ENCODE results near the gene KCNJ6.

KCNJ6 gene

DNA sequence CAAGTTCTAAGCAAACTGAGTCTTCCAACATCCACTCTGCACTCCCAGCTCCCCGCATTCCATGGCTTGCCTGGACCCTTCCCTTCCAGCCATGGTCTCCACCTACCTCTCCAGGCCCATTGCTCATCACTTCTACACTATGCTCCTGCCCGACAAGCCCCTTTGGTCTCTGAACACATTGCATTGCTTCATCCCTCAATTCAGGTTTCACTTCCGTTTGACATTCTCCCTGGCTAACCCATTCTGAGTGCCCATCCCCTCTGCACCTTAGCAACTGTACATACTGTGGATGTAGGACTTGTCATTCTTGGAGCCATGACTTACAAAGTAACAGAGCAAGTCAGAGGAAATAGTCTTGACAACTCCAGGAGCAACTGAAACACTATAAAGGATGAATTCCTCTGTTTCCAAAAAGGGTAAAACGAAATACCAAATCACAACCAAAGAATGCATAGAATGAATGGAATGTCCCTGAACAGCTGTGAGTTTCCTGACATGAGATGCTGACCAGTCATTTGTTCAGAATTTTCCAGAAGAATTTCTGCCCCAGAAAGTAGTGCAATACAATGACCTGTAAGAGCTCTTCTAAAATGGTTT is 66.7 kb downstream of the KCNJ6 start:
- no peaks in the 10 kb centered on the region for H3K27me3 ChIP-seq (ENCODE audit: low read length)
- no peak overlapping the region for H3K9ac ChIP-seq (ENCODE audit: low read length)
- no peaks in the 10 kb centered on the region for H3K79me2 ChIP-seq (ENCODE audit: insufficient read depth, low read length)
- no peak overlapping the region for H2AFZ ChIP-seq (ENCODE audit: low read depth, low read length, severe bottlenecking)
- no peak overlapping the region for H3K4me3 ChIP-seq (ENCODE audit: insufficient read depth, low read length, poor library complexity, severe bottlenecking)
- H3F3A ChIP-seq (ENCODE audit: insufficient read depth): no peaks in the 10 kb centered on the region
- H3K27ac ChIP-seq (ENCODE audit: low read depth, low read length): no peak overlapping the region
- TF ChIP-seq, protein P1, sequence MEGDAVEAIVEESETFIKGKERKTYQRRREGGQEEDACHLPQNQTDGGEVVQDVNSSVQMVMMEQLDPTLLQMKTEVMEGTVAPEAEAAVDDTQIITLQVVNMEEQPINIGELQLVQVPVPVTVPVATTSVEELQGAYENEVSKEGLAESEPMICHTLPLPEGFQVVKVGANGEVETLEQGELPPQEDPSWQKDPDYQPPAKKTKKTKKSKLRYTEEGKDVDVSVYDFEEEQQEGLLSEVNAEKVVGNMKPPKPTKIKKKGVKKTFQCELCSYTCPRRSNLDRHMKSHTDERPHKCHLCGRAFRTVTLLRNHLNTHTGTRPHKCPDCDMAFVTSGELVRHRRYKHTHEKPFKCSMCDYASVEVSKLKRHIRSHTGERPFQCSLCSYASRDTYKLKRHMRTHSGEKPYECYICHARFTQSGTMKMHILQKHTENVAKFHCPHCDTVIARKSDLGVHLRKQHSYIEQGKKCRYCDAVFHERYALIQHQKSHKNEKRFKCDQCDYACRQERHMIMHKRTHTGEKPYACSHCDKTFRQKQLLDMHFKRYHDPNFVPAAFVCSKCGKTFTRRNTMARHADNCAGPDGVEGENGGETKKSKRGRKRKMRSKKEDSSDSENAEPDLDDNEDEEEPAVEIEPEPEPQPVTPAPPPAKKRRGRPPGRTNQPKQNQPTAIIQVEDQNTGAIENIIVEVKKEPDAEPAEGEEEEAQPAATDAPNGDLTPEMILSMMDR (IDR thresholded peaks at IDR 0.05; ENCODE audit: insufficient read depth, low read length, poor library complexity, severe bottlenecking): no peak
- TF ChIP-seq EZH2phosphoT487 (conservative IDR thresholded peaks at IDR 0.05; ENCODE audit: low read length): no peak
- H3K36me3 ChIP-seq (ENCODE audit: low read length): no peaks in the 10 kb centered on the region
- H3K9me3 ChIP-seq (ENCODE audit: insufficient read depth, low read length): no peaks in the 10 kb centered on the region
- no peak overlapping the region for H3K4me2 ChIP-seq (ENCODE audit: low read depth, low read length, poor library complexity, severe bottlenecking)
- H4K20me1 ChIP-seq (ENCODE audit: low read depth, low read length): no peaks in the 10 kb centered on the region
- no peaks in the 10 kb centered on the region for H3K9me2 ChIP-seq (replicated peaks; ENCODE audit: insufficient read depth, low read length)

- Histone ChIP-seq H3K4me2 (ENCODE audit: low read depth, low read length, poor library complexity, severe bottlenecking) (no peak overlapping the region), H3F3A (ENCODE audit: insufficient read depth) (no peaks in the 10 kb centered on the region), H3K9me2 (replicated peaks; ENCODE audit: insufficient read depth, low read length) (no peaks in the 10 kb centered on the region), H3K4me3 (ENCODE audit: insufficient read depth, low read length, poor library complexity, severe bottlenecking) (no peak overlapping the region), H3K9ac (ENCODE audit: low read length) (no peak overlapping the region), H3K27me3 (ENCODE audit: low read length) (no peaks in the 10 kb centered on the region), H3K27ac (ENCODE audit: low read depth, low read length) (no peak overlapping the region), H3K79me2 (ENCODE audit: insufficient read depth, low read length) (no peaks in the 10 kb centered on the region), H2AFZ (ENCODE audit: low read depth, low read length, severe bottlenecking) (no peak overlapping the region), H3K9me3 (ENCODE audit: insufficient read depth, low read length) (no peaks in the 10 kb centered on the region), H3K36me3 (ENCODE audit: low read length) (no peaks in the 10 kb centered on the region), H4K20me1 (ENCODE audit: low read depth, low read length) (no peaks in the 10 kb centered on the region)
- TF ChIP-seq, protein P1 (IDR thresholded peaks at IDR 0.05; ENCODE audit: insufficient read depth, low read length, poor library complexity, severe bottlenecking): no peak
- TF ChIP-seq EZH2phosphoT487 (conservative IDR thresholded peaks at IDR 0.05; ENCODE audit: low read length): no peak
These were observed 67.4 kb downstream of the KCNJ6 start for GRCh38 chr21:37848721-37849490.

DNA sequence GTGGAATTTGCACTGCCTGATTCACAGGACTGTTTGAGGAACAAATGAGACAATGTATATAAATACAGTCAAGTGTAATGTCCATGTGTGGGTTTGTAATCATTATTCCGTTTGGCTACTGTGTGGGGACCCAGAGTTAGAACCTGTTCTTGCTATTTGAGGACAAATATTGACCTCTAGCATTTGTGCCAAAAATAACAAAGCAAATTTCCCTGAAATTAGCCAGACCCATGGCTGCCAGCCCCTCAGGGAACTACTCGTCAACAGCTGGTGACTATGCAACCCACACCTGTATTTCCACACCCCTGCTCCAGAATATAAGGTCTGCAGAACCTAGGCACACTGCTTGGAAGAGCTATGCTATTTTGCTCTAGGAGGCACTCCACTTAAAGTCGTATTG is 70.7 kb downstream of the KCNJ6 start:
- Histone ChIP-seq H3K4me3 (ENCODE audit: insufficient read depth, low read length, poor library complexity, severe bottlenecking) (no peak overlapping the region), H3K27me3 (ENCODE audit: low read length) (no peaks in the 10 kb centered on the region), H3K36me3 (ENCODE audit: low read length) (no peaks in the 10 kb centered on the region), H3K9me2 (replicated peaks; ENCODE audit: insufficient read depth, low read length) (no peaks in the 10 kb centered on the region), H3F3A (ENCODE audit: insufficient read depth) (no peaks in the 10 kb centered on the region), H3K4me2 (ENCODE audit: low read depth, low read length, poor library complexity, severe bottlenecking) (no peak overlapping the region), H3K79me2 (ENCODE audit: insufficient read depth, low read length) (no peaks in the 10 kb centered on the region), H3K9ac (ENCODE audit: low read length) (no peak overlapping the region), H3K9me3 (ENCODE audit: insufficient read depth, low read length) (no peaks in the 10 kb centered on the region), H3K27ac (ENCODE audit: low read depth, low read length) (no peak overlapping the region), H2AFZ (ENCODE audit: low read depth, low read length, severe bottlenecking) (no peak overlapping the region), H4K20me1 (ENCODE audit: low read depth, low read length) (no peaks in the 10 kb centered on the region)
- TF ChIP-seq EZH2phosphoT487 (conservative IDR thresholded peaks at IDR 0.05; ENCODE audit: low read length): no peak
- TF ChIP-seq, protein P1 (IDR thresholded peaks at IDR 0.05; ENCODE audit: insufficient read depth, low read length, poor library complexity, severe bottlenecking): no peak

All from SU-DHL-6 (cell line).